ENCODE results near the gene SHE.

SHE gene

DNA sequence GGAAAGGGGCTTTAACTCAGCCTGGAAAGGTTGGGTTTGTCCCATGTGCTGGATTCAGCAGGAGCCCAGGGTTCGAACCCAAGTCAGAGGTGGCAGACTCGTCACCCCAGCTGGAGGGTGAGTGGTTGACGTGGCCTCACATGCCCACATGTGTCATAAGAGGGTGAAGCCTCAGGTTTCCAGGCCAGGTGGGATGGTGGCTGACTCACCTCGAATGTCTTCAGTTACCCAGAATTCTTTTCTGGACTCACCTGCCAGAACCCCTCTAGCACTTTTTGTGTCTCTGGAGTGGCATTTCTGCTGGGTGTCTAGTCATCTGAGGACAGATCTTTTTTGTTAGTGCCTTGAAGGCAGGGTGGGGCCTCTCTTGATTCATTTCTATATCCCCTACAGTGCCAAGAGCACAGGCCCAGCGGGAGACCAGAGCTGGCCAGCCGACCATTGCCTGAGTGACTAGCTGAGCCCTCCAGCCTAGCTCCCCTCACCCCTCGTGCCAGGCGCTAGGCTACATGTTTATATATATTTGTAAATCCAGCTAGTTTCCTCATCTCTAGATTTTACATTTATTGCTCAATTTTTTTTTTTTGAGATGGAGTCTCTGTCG, 68.9 kb downstream of the SHE start:
- H3K4me3 ChIP-seq (ENCODE audit: low read depth, low read length): no peak overlapping the region
- no peak for TF ChIP-seq CTCF (IDR thresholded peaks at IDR 0.05; ENCODE audit: borderline replicate concordance, insufficient read depth, low read depth, low read length)

DNA sequence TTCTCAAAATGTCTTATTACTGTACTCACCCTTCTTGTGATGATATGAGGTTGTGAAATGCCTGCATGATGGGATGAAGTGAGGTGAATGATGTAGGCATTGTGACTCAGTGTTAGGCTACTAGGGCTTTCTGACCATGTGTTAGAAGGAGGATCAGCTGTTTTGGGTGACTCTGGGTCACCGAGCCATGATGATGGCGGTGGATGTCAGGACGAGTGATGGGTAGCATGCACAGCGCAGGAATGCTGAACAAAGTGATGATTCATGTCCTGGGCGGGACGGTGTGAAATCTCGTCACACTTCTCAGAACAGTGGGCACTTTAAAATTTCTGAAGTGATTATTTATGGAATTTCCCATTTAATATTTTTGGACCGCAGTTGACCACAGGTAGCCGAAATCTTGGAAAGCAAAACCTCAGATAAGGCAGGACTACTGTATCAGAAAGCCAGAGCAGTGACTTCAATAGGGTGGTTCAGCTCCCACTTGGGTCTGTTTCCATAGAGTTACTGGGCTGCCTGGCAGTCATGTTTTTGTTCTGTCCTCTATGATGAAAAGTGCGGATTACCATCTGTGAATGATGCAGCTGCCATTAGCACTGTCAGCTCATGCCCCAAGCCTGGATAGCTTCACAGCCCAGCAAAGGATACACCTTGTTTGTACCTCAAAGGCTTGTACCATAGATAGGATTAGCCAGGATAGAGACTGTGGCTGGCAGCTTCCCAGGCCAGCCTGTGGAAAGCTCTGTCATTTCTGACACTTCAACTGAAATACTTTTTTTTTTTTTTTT, 70.4 kb downstream of the SHE start:
- TF ChIP-seq CTCF (IDR thresholded peaks at IDR 0.05; ENCODE audit: borderline replicate concordance, insufficient read depth, low read depth, low read length): no peak
- H3K4me3 ChIP-seq (ENCODE audit: low read depth, low read length): no peak overlapping the region

- H3K4me3 ChIP-seq (ENCODE audit: low read depth, low read length): no peak overlapping the region
- TF ChIP-seq CTCF (IDR thresholded peaks at IDR 0.05; ENCODE audit: borderline replicate concordance, insufficient read depth, low read depth, low read length): no peak
Measured at GRCh38 chr1:154430903-154431302, 71.3 kb downstream of the SHE start.

- no peak for TF ChIP-seq CTCF (IDR thresholded peaks at IDR 0.05; ENCODE audit: borderline replicate concordance, insufficient read depth, low read depth, low read length)
- no peak overlapping the region for H3K4me3 ChIP-seq (ENCODE audit: low read depth, low read length)
Measured at GRCh38 chr1:154429841-154430611, 72.2 kb downstream of the SHE start.

All from GM12875 (cell line).